HepG2 (cell line): ENCODE results near the gene LAMB3. TPM values are rescaled to one million over a fixed set of nuclear protein-coding genes. Genes with fewer than 3 reads are reported as not detected.

Source experiments
- ATAC-seq: fragments of 200-7000 bp; cut with Tn5 transposase; 3 replicates; pipeline ENCODE4 v1.9.1; 2020; ENCODE audit warnings: mild to moderate bottlenecking, moderate library complexity
- BruUV-seq: library from RNA; stranded (reverse); fragments of 400-500 nt; replicated peaks from 2 replicates; lab custom pipeline; 2021; lab: Mats Ljungman, UMichigan
- CTCF ChIA-PET: fragments of 300-600 bp; formaldehyde crosslinking; extraction: SDS; loops from one replicate; lab custom pipeline; 2021; ENCODE audit warnings: low total read pairs, inconsistent platforms, low intra/inter-chr PET ratio; lab: Yijun Ruan, JAX
- POLR2A ChIA-PET: fragments of 350-600 bp; sonication (Branson Sonifier 250); formaldehyde crosslinking; loops from one replicate; lab custom pipeline; 2020; ENCODE audit warnings: antibody characterized with exemption, inconsistent platforms; lab: Yijun Ruan, JAX
- DNase-seq: peaks from one replicate; pipeline ENCODE4 v3.0.0-alpha.2; 2015; ENCODE audit warnings: low spot score
- FAIRE-seq: peaks from 3 replicates; lab custom pipeline; 2011; peaks lifted over from hg19 to GRCh38; lab: Jason Lieb, UNC
- H2AFZ ChIP-seq: one replicate; pipeline ENCODE4 v1.6.1; 2011; ENCODE audit warnings: low read length, inconsistent platforms
- H3K27ac ChIP-seq: fragments of 300-600 bp; 3 replicates; pipeline ENCODE4 v1.8.0; 2011; ENCODE audit warnings: mixed run types, mild to moderate bottlenecking, mixed read lengths, low read length, inconsistent platforms; ENCODE audit not compliant: insufficient read depth; ENCODE audit errors: extremely low read length
- H3K27me3 ChIP-seq, 2 experiments: fragments of 200-600 bp in 1 of 2; 2 replicates in 1 of 2; 3 replicates in 1 of 2; pipeline versions ENCODE4 v1.6.0 to v1.8.0; 2011; ENCODE audit warnings: low read length in 2 of 2, mild to moderate bottlenecking in 2 of 2, moderate library complexity in 2 of 2, inconsistent platforms in 1 of 2; ENCODE audit not compliant: insufficient read depth in 2 of 2, control insufficient read depth in 1 of 2
- H3K36me3 ChIP-seq, 2 experiments: fragments of 200-600 bp in 1 of 2; replicated peaks in 1 of 2; 2 replicates in 1 of 2; 3 replicates in 1 of 2; pipeline versions ENCODE4 v1.5.1 to v1.8.0; 2011; ENCODE audit warnings: low read length in 2 of 2, inconsistent platforms in 1 of 2; ENCODE audit not compliant: insufficient read depth in 2 of 2, control insufficient read depth in 1 of 2
- H3K4me1 ChIP-seq: 2 replicates; pipeline ENCODE4 v1.5.1; 2012; ENCODE audit warnings: low read length, inconsistent platforms; ENCODE audit not compliant: insufficient read depth
- H3K4me2 ChIP-seq: 2 replicates; pipeline ENCODE4 v1.6.0; 2011; ENCODE audit warnings: low read depth, low read length, inconsistent platforms
- H3K4me3 ChIP-seq, 3 experiments: fragments of 200-600 bp in 1 of 3; sonication (generic), shearing (Covaris generic) in 1 of 3; replicated peaks in 1 of 3; 2 replicates each; pipeline ENCODE4 v1.5.1; 2011 to 2016; ENCODE audit warnings: low read length in 3 of 3, inconsistent platforms in 2 of 3, low read depth in 2 of 3, mild to moderate bottlenecking in 2 of 3, control low read depth in 1 of 3, mixed read lengths in 1 of 3; ENCODE audit not compliant: insufficient read depth in 1 of 3
- H3K79me2 ChIP-seq: one replicate; pipeline ENCODE4 v1.6.1; 2011; ENCODE audit warnings: low read length, inconsistent platforms; ENCODE audit not compliant: insufficient read depth
- H3K9ac ChIP-seq: 2 replicates; pipeline ENCODE4 v1.6.0; 2011; ENCODE audit warnings: mild to moderate bottlenecking, low read depth, low read length, inconsistent platforms; ENCODE audit not compliant: insufficient read depth
- H3K9me3 ChIP-seq: 2 replicates; pipeline ENCODE4 v1.5.1; 2012; ENCODE audit warnings: mild to moderate bottlenecking, low read length
- H4K20me1 ChIP-seq: 2 replicates; pipeline ENCODE4 v1.6.0; 2011; ENCODE audit warnings: inconsistent platforms, mild to moderate bottlenecking, low read length, moderate library complexity; ENCODE audit not compliant: insufficient read depth
- ATF2 ChIP-seq: sonication (generic); formaldehyde crosslinking; IDR thresholded peaks from 2 replicates; pipeline ENCODE4 v1.4.0; 2020; ENCODE audit warnings: missing genetic modification reagents
- CCAR2 ChIP-seq: fragments of 200-400 bp; formaldehyde crosslinking; optimal IDR thresholded peaks from 2 replicates; pipeline ENCODE3; 2018; ENCODE audit warnings: low read depth, mild to moderate bottlenecking, low read length, moderate library complexity
- FOXP1 ChIP-seq, 2 experiments: fragments of 450-650 bp in 1 of 2; IDR thresholded peaks; 2 replicates each; pipeline ENCODE4 v1.6.1; 2017 to 2018; ENCODE audit warnings: antibody characterized with exemption in 1 of 2
- NONO ChIP-seq, 2 experiments: fragments of 450-650 bp in 1 of 2; sonication (generic) in 1 of 2; formaldehyde crosslinking in 1 of 2; IDR thresholded peaks in 1 of 2; conservative IDR thresholded peaks in 1 of 2; 2 replicates each; pipeline versions ENCODE4 v1.6.1 to v1.8.0; 2017 to 2022; ENCODE audit warnings: mild to moderate bottlenecking in 1 of 2, missing genetic modification reagents in 1 of 2, moderate library complexity in 1 of 2
- PHF5A ChIP-seq: IDR thresholded peaks from one replicate; pipeline ENCODE4 v1.6.1; 2018; ENCODE audit warnings: low read depth, missing genetic modification reagents; ENCODE audit not compliant: unreplicated experiment
- RBFOX2 ChIP-seq: fragments of 200-400 bp; formaldehyde crosslinking; IDR thresholded peaks from 2 replicates; pipeline ENCODE4 v1.6.1; 2017; ENCODE audit warnings: low read depth, mild to moderate bottlenecking, low read length
- TOPORS ChIP-seq: sonication (generic); formaldehyde crosslinking; IDR thresholded peaks from 2 replicates; pipeline ENCODE4 v1.8.0; 2023; ENCODE audit warnings: mild to moderate bottlenecking, missing genetic modification reagents
- ZBTB10 ChIP-seq: sonication (generic); formaldehyde crosslinking; IDR thresholded peaks from 2 replicates; pipeline ENCODE4 v1.4.0; 2020; ENCODE audit warnings: missing genetic modification reagents, borderline replicate concordance
- ZMYM3 ChIP-seq: sonication (generic); formaldehyde crosslinking; IDR thresholded peaks from 2 replicates; pipeline ENCODE4 v1.5.1; 2020; ENCODE audit warnings: mild to moderate bottlenecking, missing genetic modification reagents
- ZNF670 ChIP-seq: sonication (generic); formaldehyde crosslinking; IDR thresholded peaks from 2 replicates; pipeline ENCODE4 v1.8.0; 2022; ENCODE audit warnings: mild to moderate bottlenecking, missing genetic modification reagents, borderline replicate concordance
- ZNF775 ChIP-seq: sonication (generic); formaldehyde crosslinking; IDR thresholded peaks from 2 replicates; pipeline ENCODE4 v1.4.0; 2020; ENCODE audit warnings: missing genetic modification reagents, mild to moderate bottlenecking, moderate library complexity, borderline replicate concordance
- ZNF790 ChIP-seq: sonication (generic); formaldehyde crosslinking; IDR thresholded peaks from 2 replicates; pipeline ENCODE4 v1.8.0; 2022; ENCODE audit warnings: missing genetic modification reagents, mild to moderate bottlenecking, borderline replicate concordance
- WGBS: methylation state at CpG from one replicate; pipeline ENCODE4 v1.1.6; 2017; ENCODE audit warnings: low lambda C conversion rate; 5-methylcytosine and 5-hydroxymethylcytosine counted together
- in situ Hi-C: cut with HindIII; loops from 2 replicates; pipeline ENCODE4 v1.10.0; 2017; ENCODE audit warnings: low pct_unique_long_range_greater_than_20kb; ENCODE audit not compliant: extremely low pct_ligation_motif_present
- intact Hi-C: fragments of 100-400 bp; cut with micrococcal nuclease; formaldehyde crosslinking; loops from one replicate; pipeline ENCODE4 v1.10.0; 2022; ENCODE audit not compliant: unreplicated experiment
- polyA plus RNA-seq, 8 experiments: library from polyadenylated mRNA; depleted of rRNA in 3 of 8; stranded (reverse) in 7 of 8; unstranded in 1 of 8; fragments of >200 nt; fragmentation: Illumina TruSeq in 4 of 8; extraction: Trizol in 4 of 8; gene quantifications; 2 replicates each; pipeline versions ENCODE4 v1.2.1 to v1.2.3, GENCODE V29; 2011 to 2016; ENCODE audit warnings: low read depth in 4 of 8, missing spikeins in 1 of 8, mixed read lengths in 1 of 8; ENCODE audit not compliant: insufficient read depth in 1 of 8
- total RNA-seq, 5 experiments: library from RNA; depleted of rRNA; stranded (reverse); fragments of >200 nt; fragmentation: Illumina TruSeq; extraction: Trizol; gene quantifications; 2 replicates each; pipeline ENCODE4 v1.2.3, GENCODE V29; 2016; ENCODE audit warnings: low read depth in 1 of 5
- TF ChIP-seq, protein P1 (sequence below): IDR thresholded peaks from 2 replicates; pipeline ENCODE4 v1.6.1; 2012; ENCODE audit warnings: inconsistent platforms

Gene LAMB3
- total and polyA plus RNA-seq, 2 of the 13 experiments (the other 11 are each of a cell fraction or from before 2014, with no cell fraction given), result 0.18 to 0.24 TPM

GRCh38 chr1:209617047-209617673 lies 35.1 kb downstream of the LAMB3 start:
- H3K9me3 ChIP-seq, result no peaks in the 10 kb centered on the region
- H3K79me2 ChIP-seq, result no peaks in the 10 kb centered on the region
- 54% methylated on average over 6 of the region's 10 CpGs for WGBS
- POLR2A ChIA-PET, result no interaction called here
- H2AFZ ChIP-seq, result no peak overlapping the region
- H3K27ac ChIP-seq, result no peak overlapping the region
- H3K36me3 ChIP-seq, result no peaks in the 10 kb centered on the region
- no peaks in the 10 kb centered on the region for H3K27me3 ChIP-seq
- FAIRE-seq (no peak), ATAC-seq (no peak), DNase-seq (no peak)
- no peak overlapping the region for H3K9ac ChIP-seq
- no TSS peak for BruUV-seq
- TF ChIP-seq ZBTB10, result no peak
- TF ChIP-seq TOPORS, result no peak
- intact Hi-C loops, result no loop called here
- CTCF ChIA-PET, result no interaction called here
- H3K4me1 ChIP-seq, result peaks cover 7% of the 10 kb centered on the region
- no peak overlapping the region for H3K4me3 ChIP-seq
- no peak overlapping the region for H3K4me2 ChIP-seq
- no peaks in the 10 kb centered on the region for H4K20me1 ChIP-seq
- in situ Hi-C loops, result no loop called here

DNA sequence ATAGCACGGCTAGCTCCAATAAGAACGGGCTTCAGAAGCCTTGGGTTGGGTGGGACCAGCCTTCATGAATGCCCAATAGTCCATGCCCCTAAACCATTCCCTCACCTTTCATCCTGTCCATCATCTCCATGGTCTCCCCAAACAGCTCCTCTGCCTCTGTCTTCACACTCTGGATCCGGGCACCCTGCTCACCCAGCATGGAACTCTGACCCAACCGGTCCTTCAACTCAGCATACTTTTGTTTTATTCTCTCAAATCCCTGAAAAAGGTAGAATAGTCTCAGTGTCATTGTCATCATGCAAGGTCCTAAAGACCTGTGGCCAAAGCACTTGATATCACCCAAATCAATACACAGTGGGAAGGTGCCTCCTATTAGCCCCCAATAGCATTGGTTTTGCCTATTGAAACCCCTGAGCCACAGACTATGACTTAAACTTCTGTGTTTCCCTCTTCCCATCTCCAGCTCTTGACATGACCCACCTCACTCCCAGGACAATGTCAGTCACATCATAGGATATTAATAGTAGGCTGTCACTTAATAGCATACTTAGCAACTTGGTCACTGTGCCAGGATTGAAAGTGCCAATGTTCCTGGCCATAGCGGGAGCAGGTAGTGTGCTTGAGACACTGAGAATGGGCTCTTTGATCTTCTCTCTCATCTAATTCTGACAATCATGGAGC lies 35.7 kb downstream of the LAMB3 start:
- Histone ChIP-seq H3K27me3 (no peaks in the 10 kb centered on the region), H3K79me2 (no peaks in the 10 kb centered on the region), H3K9me3 (no peaks in the 10 kb centered on the region), H3K4me2 (no peak overlapping the region), H3K9ac (no peak overlapping the region), H2AFZ (no peak overlapping the region), H3K36me3 (no peaks in the 10 kb centered on the region), H3K4me3 (no peak overlapping the region), H3K4me1 (peaks cover under 1% of the 10 kb centered on the region; the same call in 1 of the 2 replicates), H4K20me1 (no peaks in the 10 kb centered on the region), H3K27ac (no peak overlapping the region)
- in situ Hi-C loops (no loop called here), intact Hi-C loops (no loop called here)
- WGBS, result 62% methylated on average over 5 of the region's 5 CpGs
- ChIA-PET POLR2A (no interaction called here), CTCF (no interaction called here)
- ATAC-seq (no peak), FAIRE-seq (no peak), DNase-seq (no peak)
- no TSS peak for BruUV-seq
- no peak for TF ChIP-seq RBFOX2
- TF ChIP-seq ZMYM3 (CRISPR knock-in tag), result no peak
- TF ChIP-seq, protein P1, sequence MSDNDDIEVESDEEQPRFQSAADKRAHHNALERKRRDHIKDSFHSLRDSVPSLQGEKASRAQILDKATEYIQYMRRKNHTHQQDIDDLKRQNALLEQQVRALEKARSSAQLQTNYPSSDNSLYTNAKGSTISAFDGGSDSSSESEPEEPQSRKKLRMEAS, result no peak
- TF ChIP-seq PHF5A (CRISPR knock-in tag), result no peak
- TF ChIP-seq ATF2 (CRISPR knock-in tag), result no peak
- TF ChIP-seq ZNF670, result no peak
- TF ChIP-seq FOXP1 (IDR thresholded peaks at IDR 0.05), result no peak
- no peak for TF ChIP-seq FOXP1 (CRISPR knock-in tag; IDR thresholded peaks at IDR 0.05)
- TF ChIP-seq NONO (IDR thresholded peaks at IDR 0.05), result no peak
- no peak for TF ChIP-seq NONO (CRISPR knock-in tag; conservative IDR thresholded peaks at IDR 0.05)
- no peak for TF ChIP-seq CCAR2
- no peak for TF ChIP-seq ZNF775
- TF ChIP-seq ZNF790 (CRISPR knock-in tag), result no peak
